H1 (cell line): Measurements from ENCODE around the gene PTPRJ. TPM values are rescaled to one million over a fixed set of nuclear protein-coding genes. Genes with fewer than 3 reads are reported as not detected.

Experiments
- CTCF ChIA-PET: fragments of 300-600 bp; sonication (Branson Sonifier 250); formaldehyde crosslinking; loops from one replicate; lab custom pipeline; 2021; ENCODE audit not compliant: partially characterized antibody; lab: Charles Lee
- POLR2A ChIA-PET: fragments of 300-600 bp; sonication (Branson Sonifier 250); formaldehyde crosslinking; loops from one replicate; lab custom pipeline; 2021; ENCODE audit warnings: inconsistent platforms; ENCODE audit not compliant: partially characterized antibody; lab: Charles Lee
- DNase-seq, 2 experiments: peaks; one replicate each; pipeline versions ENCODE4 v3.0.0 to v3.0.0-alpha.2; 2010 to 2022; ENCODE audit warnings: low spot score in 2 of 2, low read depth in 1 of 2, mixed read lengths in 1 of 2
- FAIRE-seq: peaks from 2 replicates; lab custom pipeline; 2011; peaks lifted over from hg19 to GRCh38; lab: Jason Lieb, UNC
- H2AFZ ChIP-seq: 2 replicates; pipeline ENCODE4 v1.8.1; 2012; ENCODE audit warnings: low read length, inconsistent platforms
- H2AK5ac ChIP-seq: 2 replicates; pipeline ENCODE4 v1.6.1; 2013; ENCODE audit warnings: low read depth, low read length
- H2BK120ac ChIP-seq: replicated peaks from 2 replicates; pipeline ENCODE3; 2013; ENCODE audit warnings: low read depth, low read length, inconsistent platforms
- H2BK12ac ChIP-seq: 2 replicates; pipeline ENCODE4 v1.6.1; 2013; ENCODE audit warnings: low read depth, low read length
- H2BK15ac ChIP-seq: 2 replicates; pipeline ENCODE4 v1.6.1; 2013; ENCODE audit warnings: low read length
- H2BK20ac ChIP-seq: 2 replicates; pipeline ENCODE4 v1.6.1; 2013; ENCODE audit warnings: low read length
- H2BK5ac ChIP-seq: 2 replicates; pipeline ENCODE4 v1.6.1; 2013; ENCODE audit warnings: low read depth, low read length
- H3K14ac ChIP-seq: 2 replicates; pipeline ENCODE4 v1.6.1; 2013; ENCODE audit warnings: inconsistent platforms; ENCODE audit not compliant: insufficient read length
- H3K18ac ChIP-seq: 2 replicates; pipeline ENCODE4 v1.6.1; 2013; ENCODE audit warnings: low read length; ENCODE audit errors: extremely low read depth
- H3K23ac ChIP-seq: 2 replicates; pipeline ENCODE4 v1.6.1; 2013; ENCODE audit warnings: inconsistent platforms; ENCODE audit not compliant: insufficient read length
- H3K23me2 ChIP-seq: 2 replicates; pipeline ENCODE4 v1.6.1; 2013; ENCODE audit warnings: low read depth, low read length
- H3K27ac ChIP-seq: 2 replicates; pipeline ENCODE4 v1.6.1; 2011; ENCODE audit warnings: low read depth, low read length, inconsistent platforms
- H3K27me3 ChIP-seq, 4 experiments: replicated peaks in 1 of 4; 1 replicate in 1 of 4; 2 replicates in 3 of 4; pipeline versions ENCODE4 v1.6.1 to v1.8.1; 2011 to 2013; ENCODE audit warnings: low read length in 3 of 4, mild to moderate bottlenecking in 3 of 4, inconsistent platforms in 2 of 4, mixed read lengths in 2 of 4, moderate library complexity in 1 of 4; ENCODE audit not compliant: control insufficient read depth in 3 of 4, insufficient read depth in 3 of 4; ENCODE audit errors: extremely low read depth in 1 of 4
- H3K36me3 ChIP-seq, 4 experiments: 2 replicates each; pipeline versions ENCODE4 v1.6.1 to v1.8.1; 2011 to 2013; ENCODE audit warnings: mild to moderate bottlenecking in 4 of 4, low read length in 3 of 4, moderate library complexity in 2 of 4, control low read depth in 1 of 4, inconsistent platforms in 1 of 4; ENCODE audit not compliant: insufficient read depth in 4 of 4, control insufficient read depth in 2 of 4
- H3K4ac ChIP-seq: replicated peaks from 2 replicates; pipeline ENCODE3; 2013; ENCODE audit warnings: low read length, low read depth, mixed read lengths, inconsistent platforms; ENCODE audit not compliant: insufficient read length
- H3K4me1 ChIP-seq, 4 experiments: replicated peaks in 1 of 4; 1 replicate in 1 of 4; 2 replicates in 3 of 4; pipeline versions ENCODE4 v1.6.1 to v1.8.1; 2011 to 2013; ENCODE audit warnings: low read length in 3 of 4, inconsistent platforms in 2 of 4, mixed read lengths in 1 of 4; ENCODE audit not compliant: insufficient read depth in 4 of 4, control insufficient read depth in 3 of 4
- H3K4me2 ChIP-seq, 2 experiments: 2 replicates each; pipeline versions ENCODE4 v1.6.1 to v1.8.1; 2011 to 2013; ENCODE audit warnings: low read depth in 2 of 2, low read length in 2 of 2, control low read depth in 1 of 2, inconsistent platforms in 1 of 2, mild to moderate bottlenecking in 1 of 2; ENCODE audit not compliant: insufficient read depth in 1 of 2
- H3K4me3 ChIP-seq, 4 experiments: fragments of 200-600, 300-600 bp in 1 of 4; sonication (generic), shearing (Covaris generic), sonication (Bioruptor Twin) in 1 of 4; 2 replicates each; pipeline versions ENCODE4 v1.5.1 to v1.8.1; 2011 to 2016; ENCODE audit warnings: low read length in 4 of 4, low read depth in 3 of 4, control low read depth in 2 of 4, inconsistent platforms in 2 of 4, mild to moderate bottlenecking in 2 of 4, mixed read lengths in 1 of 4, moderate library complexity in 1 of 4; ENCODE audit not compliant: insufficient read depth in 2 of 4; ENCODE audit errors: extremely low read depth in 1 of 4
- H3K56ac ChIP-seq: replicated peaks from 2 replicates; pipeline ENCODE3; 2013; ENCODE audit warnings: low read depth, mild to moderate bottlenecking, mixed read lengths, low read length, inconsistent platforms; ENCODE audit not compliant: insufficient read length
- H3K79me1 ChIP-seq: 2 replicates; pipeline ENCODE4 v1.6.1; 2013; ENCODE audit warnings: low read depth, low read length, control low read depth
- H3K79me2 ChIP-seq, 2 experiments: 2 replicates each; pipeline versions ENCODE4 v1.6.1 to v1.8.1; 2012 to 2013; ENCODE audit warnings: low read length in 2 of 2, mild to moderate bottlenecking in 2 of 2, inconsistent platforms in 1 of 2; ENCODE audit not compliant: insufficient read depth in 2 of 2, control insufficient read depth in 1 of 2
- H3K9ac ChIP-seq, 4 experiments: replicated peaks in 1 of 4; 1 replicate in 1 of 4; 2 replicates in 3 of 4; pipeline versions ENCODE4 v1.6.1 to v1.8.1; 2011 to 2013; ENCODE audit warnings: low read depth in 3 of 4, low read length in 3 of 4, control low read depth in 2 of 4, mild to moderate bottlenecking in 2 of 4, moderate library complexity in 2 of 4, inconsistent platforms in 1 of 4; ENCODE audit errors: extremely low read depth in 1 of 4
- H3K9me3 ChIP-seq, 2 experiments: 2 replicates each; pipeline versions ENCODE4 v1.6.1 to v1.8.1; 2012 to 2013; ENCODE audit warnings: mild to moderate bottlenecking in 2 of 2, moderate library complexity in 2 of 2, control low read depth in 1 of 2, inconsistent platforms in 1 of 2, low read depth in 1 of 2, low read length in 1 of 2, mixed read lengths in 1 of 2; ENCODE audit not compliant: insufficient read depth in 2 of 2
- H4K20me1 ChIP-seq, 2 experiments: replicated peaks in 1 of 2; 2 replicates each; pipeline versions ENCODE3 to v1.8.1; 2011 to 2013; ENCODE audit warnings: inconsistent platforms in 2 of 2, low read length in 2 of 2, mild to moderate bottlenecking in 1 of 2; ENCODE audit not compliant: insufficient read depth in 2 of 2, control insufficient read depth in 1 of 2
- H4K5ac ChIP-seq: 2 replicates; pipeline ENCODE4 v1.6.1; 2013; ENCODE audit warnings: low read length, low read depth, mixed read lengths, inconsistent platforms; ENCODE audit not compliant: insufficient read length
- H4K8ac ChIP-seq: 2 replicates; pipeline ENCODE4 v1.8.0; 2013; ENCODE audit warnings: mild to moderate bottlenecking, moderate library complexity, low read length, inconsistent platforms; ENCODE audit not compliant: insufficient read depth; ENCODE audit errors: extremely low read depth
- H4K91ac ChIP-seq: replicated peaks from 2 replicates; pipeline ENCODE3; 2013; ENCODE audit warnings: low read length, mixed read lengths, inconsistent platforms; ENCODE audit not compliant: insufficient read length
- KDM5A ChIP-seq: fragments of 200-600 bp; IDR thresholded peaks from 2 replicates; pipeline ENCODE4 v1.7.1; 2012; ENCODE audit warnings: mild to moderate bottlenecking, low read length, inconsistent platforms, mixed read lengths
- PHF8 ChIP-seq: fragments of 200-600 bp; sonication (generic); conservative IDR thresholded peaks from 2 replicates; pipeline ENCODE4 v1.7.1; 2012; ENCODE audit warnings: low read depth, mild to moderate bottlenecking, inconsistent platforms, low read length, moderate library complexity
- POU5F1 ChIP-seq: IDR thresholded peaks from 2 replicates; pipeline ENCODE4 v1.6.1; 2011; ENCODE audit warnings: low read depth, mild to moderate bottlenecking, low read length, moderate library complexity
- SAP30 ChIP-seq: fragments of 300-600 bp; sonication (generic); IDR thresholded peaks from 2 replicates; pipeline ENCODE4 v1.7.1; 2012; ENCODE audit warnings: low read length, moderate library complexity, mild to moderate bottlenecking, inconsistent platforms; ENCODE audit not compliant: insufficient read depth, insufficient replicate concordance
- TAF1 ChIP-seq: IDR thresholded peaks from 2 replicates; pipeline ENCODE4 v1.6.1; 2011; ENCODE audit warnings: mild to moderate bottlenecking, low read depth, low read length
- TBP ChIP-seq: IDR thresholded peaks from 2 replicates; pipeline ENCODE4 v1.6.1; 2011; ENCODE audit warnings: low read depth, low read length, improper control_type of control experiment
- WGBS, 2 experiments: shearing (Covaris generic) in 1 of 2; methylation state at CpG; one replicate each; pipeline versions ENCODE4 v1.1.6 to v1.1.7; 2013 to 2015; ENCODE audit warnings: low lambda C conversion rate in 2 of 2, mixed read lengths in 2 of 2, inconsistent platforms in 1 of 2, low coverage in 1 of 2, missing lambda C conversion rate in 1 of 2; ENCODE audit not compliant: insufficient replicate concordance in 2 of 2, insufficient coverage in 1 of 2, insufficient read length in 1 of 2; ENCODE audit errors: extremely low coverage in 1 of 2, missing lambda C conversion rate in 1 of 2; 5-methylcytosine and 5-hydroxymethylcytosine counted together
- polyA plus RNA-seq, 7 experiments: library from polyadenylated mRNA; depleted of rRNA in 3 of 7; stranded (reverse) in 5 of 7; unstranded in 2 of 7; fragments of >200 nt in 5 of 7; fragments of 200-250 nt in 2 of 7; gene quantifications; 1 replicate in 5 of 7; 2 replicates in 1 of 7; 4 replicates in 1 of 7; pipeline versions ENCODE4 v1.2.1 to v1.2.3, GENCODE V29; 2011 to 2013; ENCODE audit warnings: missing spikeins in 2 of 7, mixed read lengths in 2 of 7
- total RNA-seq: library from RNA; stranded (reverse); fragmentation: NEBNext Ultra II Directional; extraction: Animal tissue kit (Norgen Biotek cat#: 25700); gene quantifications from 2 replicates; pipeline ENCODE4 v1.2.1, GENCODE V29; 2021

The PTPRJ gene
- total and polyA plus RNA-seq, 2 of the 8 experiments (the other 6 are each of a cell fraction or from before 2014, with no cell fraction given): 4.4 to 22.6 TPM

DNA sequence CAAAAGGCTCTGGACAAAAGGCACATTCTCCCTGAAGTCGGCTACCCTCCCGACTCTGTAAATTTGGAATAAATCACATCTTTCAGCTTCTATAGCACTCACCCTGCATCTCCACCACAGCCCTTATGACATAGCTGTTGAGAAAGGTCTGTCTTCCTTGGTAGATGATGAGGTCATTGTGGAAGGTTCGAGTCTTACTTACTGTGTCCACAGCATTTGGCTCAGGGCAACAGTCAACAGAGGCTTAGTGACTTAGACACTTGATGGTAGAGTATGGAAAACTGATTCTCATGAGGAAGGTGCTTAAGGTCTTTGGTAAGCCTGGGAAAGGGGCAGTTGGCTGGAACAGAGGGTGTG, 45.6 kb downstream of the PTPRJ start:
- H2BK15ac ChIP-seq: no peak overlapping the region
- H3K56ac ChIP-seq: no peak overlapping the region
- H3K9me3 ChIP-seq: no peaks in the 10 kb centered on the region
- H3K23me2 ChIP-seq: no peaks in the 10 kb centered on the region
- no peak overlapping the region for H4K91ac ChIP-seq
- H3K4ac ChIP-seq: no peak overlapping the region
- H2BK120ac ChIP-seq: no peak overlapping the region
- H3K27me3 ChIP-seq: no peaks in the 10 kb centered on the region
- ChIA-PET CTCF (no interaction called here), POLR2A (interaction anchor here (0.7 kb wide), 1 partner anchor 88 kb away, joined by 3 read pairs; no protein-coding TSS in a partner anchor)
- no peak overlapping the region for H3K14ac ChIP-seq
- DNase-seq (no peak), FAIRE-seq (no peak)
- no peaks in the 10 kb centered on the region for H3K36me3 ChIP-seq
- no peak overlapping the region for H4K5ac ChIP-seq
- H3K23ac ChIP-seq: no peak overlapping the region
- no peak overlapping the region for H3K18ac ChIP-seq
- no peaks in the 10 kb centered on the region; the same call in 1 of the 2 replicates for H3K79me1 ChIP-seq
- H2BK5ac ChIP-seq: peak overlapping the region; percentile 48; the same call in 1 of the 2 replicates
- no peak overlapping the region for H4K8ac ChIP-seq
- peaks cover 0 to 5% of the 10 kb centered on the region in 2 experiments; a peak in 1 of 4 replicates for H3K79me2 ChIP-seq
- H3K4me2 ChIP-seq: no peak overlapping the region
- no peak overlapping the region for H2BK20ac ChIP-seq
- H2AFZ ChIP-seq: no peak overlapping the region
- H3K4me1 ChIP-seq: peaks cover 0 to 15% (median 1%) of the 10 kb centered on the region in 4 experiments; a peak in 2 of 7 replicates
- peak overlapping the region; percentile 4 for H2AK5ac ChIP-seq
- peaks cover 0 to 4% of the 10 kb centered on the region in 2 experiments for H4K20me1 ChIP-seq
- H3K4me3 ChIP-seq: no peak overlapping the region
- 0 out of 2 replicates have a peak overlapping the region, but pooled peaks have one; percentile 50 for H2BK12ac ChIP-seq
- H3K9ac ChIP-seq: no peak overlapping the region
- WGBS, 2 experiments: 88% methylated on average over 3 of the region's 3 CpGs; no CpG with 5 or more reads in 1 of the 2 experiments
- no peak overlapping the region for H3K27ac ChIP-seq
- no peak for TF ChIP-seq KDM5A
- TF ChIP-seq SAP30: no peak
- no peak for TF ChIP-seq TAF1
- TF ChIP-seq TBP: no peak
- TF ChIP-seq PHF8: no peak
- no peak for TF ChIP-seq POU5F1
